ENCODE results near the gene UNC13B. TPM values are rescaled to one million over a fixed set of nuclear protein-coding genes. Genes with fewer than 3 reads are reported as not detected.

UNC13B gene
- total RNA-seq, 4 donors from 2014 or later, result 44.5 to 72.9 (median 48.6) TPM

- peak; percentile 39 to 83 (median 66) for DNase-seq
- Histone ChIP-seq H3K4me3 (no peak overlapping the region), H3K36me3 (no peaks in the 10 kb centered on the region), H3K27me3 (no peaks in the 10 kb centered on the region), H3K4me1 (peaks cover 0 to 13% (median 0%) of the 10 kb centered on the region in 4 donors), H3K27ac (peak overlapping the region in 1 of 4 donors; percentile 38), H3K9me3 (no peaks in the 10 kb centered on the region)
- TF ChIP-seq POLR2A (IDR thresholded peaks at IDR 0.05) (no peak), CTCF (IDR thresholded peaks at IDR 0.05) (peak in 5 of 6 experiments; percentile 48 to 86 (median 82))
Measured at GRCh38 chr9:35258660-35259474, 97.1 kb downstream of the UNC13B start.

- Histone ChIP-seq H3K27ac (no peak overlapping the region), H3K36me3 (no peaks in the 10 kb centered on the region), H3K4me3 (no peak overlapping the region), H3K9me3 (no peaks in the 10 kb centered on the region), H3K27me3 (no peaks in the 10 kb centered on the region), H3K4me1 (peaks cover 0 to 13% (median 0%) of the 10 kb centered on the region in 4 donors)
- TF ChIP-seq CTCF (IDR thresholded peaks at IDR 0.05) (no peak), POLR2A (IDR thresholded peaks at IDR 0.05) (no peak)
- DNase-seq, result no peak
Measured at GRCh38 chr9:35260186-35260585, 98.4 kb downstream of the UNC13B start.

- Histone ChIP-seq H3K27ac (no peak overlapping the region), H3K4me1 (peaks cover 0 to 13% (median 0%) of the 10 kb centered on the region in 4 donors), H3K9me3 (no peaks in the 10 kb centered on the region), H3K36me3 (no peaks in the 10 kb centered on the region), H3K4me3 (no peak overlapping the region), H3K27me3 (no peaks in the 10 kb centered on the region)
- no peak for DNase-seq
- no peak for TF ChIP-seq CTCF (IDR thresholded peaks at IDR 0.05)
Measured at GRCh38 chr9:35262064-35262463, 100.3 kb downstream of the UNC13B start.

- DNase-seq, result no peak
- no peak for TF ChIP-seq POLR2A (IDR thresholded peaks at IDR 0.05)
- no peak for TF ChIP-seq CTCF (IDR thresholded peaks at IDR 0.05)
- no peak overlapping the region for H3K27ac ChIP-seq
Measured at GRCh38 chr9:35267710-35268109, 105.9 kb downstream of the UNC13B start.

GRCh38 chr9:35269919-35270318, 108.1 kb downstream of the UNC13B start:
- no peaks in the 10 kb centered on the region for H3K9me3 ChIP-seq
- no peaks in the 10 kb centered on the region for H3K27me3 ChIP-seq
- H3K4me1 ChIP-seq, result no peaks in the 10 kb centered on the region
- no peak for DNase-seq
- H3K4me3 ChIP-seq, result no peak overlapping the region
- no peak overlapping the region for H3K27ac ChIP-seq
- no peak for TF ChIP-seq POLR2A (IDR thresholded peaks at IDR 0.05)
- no peak for TF ChIP-seq CTCF (IDR thresholded peaks at IDR 0.05)
- H3K36me3 ChIP-seq, result no peaks in the 10 kb centered on the region

More at GRCh38 chr9:35267710-35268109, 105.9 kb downstream of the UNC13B start:
- Histone ChIP-seq H3K9me3 (no peaks in the 10 kb centered on the region), H3K36me3 (no peaks in the 10 kb centered on the region), H3K4me1 (no peaks in the 10 kb centered on the region), H3K27me3 (no peaks in the 10 kb centered on the region), H3K4me3 (no peak overlapping the region)
